Brain microvascular endothelial cell (primary cell): Measurements from ENCODE around the gene KAZN.
A peak's percentile ranks its signal among the peaks of the same experiment; 100 is the strongest.

Experiments used
- DNase-seq: peaks from one replicate; pipeline ENCODE4 v3.0.0-alpha.2; 2020
- H3K27ac ChIP-seq: fragments of 250-450 bp; sonication (Bioruptor Pico); 2 replicates; pipeline ENCODE4 v1.5.1; 2020; ENCODE audit warnings: mild to moderate bottlenecking, moderate library complexity
- H3K27me3 ChIP-seq: fragments of 250-450 bp; sonication (Bioruptor Pico); replicated peaks from 2 replicates; pipeline ENCODE4 v1.5.1; 2020; ENCODE audit warnings: mild to moderate bottlenecking
- H3K36me3 ChIP-seq: fragments of 250-450 bp; sonication (Bioruptor Pico); replicated peaks from 2 replicates; pipeline ENCODE4 v1.5.1; 2020; ENCODE audit warnings: mild to moderate bottlenecking
- H3K4me3 ChIP-seq: 2 replicates; pipeline ENCODE4 v1.5.1; 2011; ENCODE audit warnings: low read depth, mild to moderate bottlenecking, control low read depth, low read length, moderate library complexity
- in situ Hi-C: cut with HindIII; loops from 2 replicates; pipeline ENCODE4 v1.10.0; 2017; ENCODE audit warnings: low sequenced_read_pairs, low pct_ligation_motif_present
- TF ChIP-seq, protein P1 (sequence below): IDR thresholded peaks from 2 replicates; pipeline ENCODE4 v1.5.1; 2011; ENCODE audit warnings: low read depth, mild to moderate bottlenecking, moderate library complexity, low read length, control low read depth, inconsistent platforms; ENCODE audit errors: missing control alignments

KAZN gene

DNA sequence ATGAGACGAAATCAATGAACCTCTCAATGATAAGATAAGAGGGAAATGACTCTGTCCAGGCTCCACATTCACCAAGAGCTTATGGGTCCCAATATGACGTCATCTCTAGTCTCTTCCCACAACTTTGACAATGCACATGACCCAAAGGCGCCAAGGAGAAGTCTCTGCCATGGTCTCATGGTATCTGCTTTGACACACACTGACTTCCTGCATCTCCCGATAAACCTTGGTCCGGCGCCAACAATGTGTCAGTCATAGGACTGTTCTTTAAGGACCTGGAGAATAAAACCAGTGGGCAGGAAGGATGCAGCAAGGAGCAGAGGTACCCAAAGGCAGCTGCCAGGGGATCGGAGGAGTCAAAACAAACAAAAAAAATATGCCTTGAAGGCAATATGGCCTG is 508.1 kb downstream of the KAZN start:
- in situ Hi-C loops: no loop called here

DNA sequence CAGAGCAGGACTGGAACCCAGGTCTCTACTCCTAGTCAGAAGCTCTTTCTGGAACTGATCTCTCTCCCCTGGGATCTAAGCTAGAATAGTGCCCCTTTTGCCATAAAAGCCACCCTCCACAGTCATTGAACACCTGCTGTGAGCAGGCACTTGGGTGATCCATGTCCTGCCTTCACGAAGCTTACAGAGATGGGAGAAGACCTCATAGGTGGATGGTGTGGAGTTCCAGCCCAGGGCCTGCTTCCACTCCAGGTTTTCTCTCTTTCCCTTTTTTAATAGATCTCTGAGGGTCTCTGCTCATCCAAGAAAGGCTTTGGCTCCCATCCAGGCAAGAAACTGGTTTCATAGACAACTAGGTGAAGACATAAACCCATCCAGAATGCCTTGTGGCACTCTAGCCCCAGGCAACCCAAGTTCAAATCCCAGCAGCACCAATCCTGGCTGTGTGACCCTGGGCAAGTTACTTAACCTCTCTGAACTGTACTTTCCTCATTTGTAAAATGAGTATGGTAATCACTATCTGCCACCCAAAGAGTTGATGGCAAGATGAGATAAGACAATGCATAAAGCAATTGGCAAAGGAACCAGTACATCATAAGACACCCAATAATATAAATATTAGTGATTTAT is 508.7 kb downstream of the KAZN start:
- DNase-seq: no peak
- Histone ChIP-seq H3K27ac (no peak overlapping the region), H3K4me3 (no peak overlapping the region), H3K36me3 (no peaks in the 10 kb centered on the region), H3K27me3 (no peaks in the 10 kb centered on the region)
- TF ChIP-seq, protein P1, sequence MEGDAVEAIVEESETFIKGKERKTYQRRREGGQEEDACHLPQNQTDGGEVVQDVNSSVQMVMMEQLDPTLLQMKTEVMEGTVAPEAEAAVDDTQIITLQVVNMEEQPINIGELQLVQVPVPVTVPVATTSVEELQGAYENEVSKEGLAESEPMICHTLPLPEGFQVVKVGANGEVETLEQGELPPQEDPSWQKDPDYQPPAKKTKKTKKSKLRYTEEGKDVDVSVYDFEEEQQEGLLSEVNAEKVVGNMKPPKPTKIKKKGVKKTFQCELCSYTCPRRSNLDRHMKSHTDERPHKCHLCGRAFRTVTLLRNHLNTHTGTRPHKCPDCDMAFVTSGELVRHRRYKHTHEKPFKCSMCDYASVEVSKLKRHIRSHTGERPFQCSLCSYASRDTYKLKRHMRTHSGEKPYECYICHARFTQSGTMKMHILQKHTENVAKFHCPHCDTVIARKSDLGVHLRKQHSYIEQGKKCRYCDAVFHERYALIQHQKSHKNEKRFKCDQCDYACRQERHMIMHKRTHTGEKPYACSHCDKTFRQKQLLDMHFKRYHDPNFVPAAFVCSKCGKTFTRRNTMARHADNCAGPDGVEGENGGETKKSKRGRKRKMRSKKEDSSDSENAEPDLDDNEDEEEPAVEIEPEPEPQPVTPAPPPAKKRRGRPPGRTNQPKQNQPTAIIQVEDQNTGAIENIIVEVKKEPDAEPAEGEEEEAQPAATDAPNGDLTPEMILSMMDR: no peak
- in situ Hi-C loops: no loop called here

More for the DNA sequence above, 508.1 kb downstream of the KAZN start:
- TF ChIP-seq, protein P1: no peak
- peak; percentile 18 for DNase-seq
- Histone ChIP-seq H3K27me3 (no peaks in the 10 kb centered on the region), H3K4me3 (no peak overlapping the region), H3K27ac (no peak overlapping the region), H3K36me3 (no peaks in the 10 kb centered on the region)

DNA sequence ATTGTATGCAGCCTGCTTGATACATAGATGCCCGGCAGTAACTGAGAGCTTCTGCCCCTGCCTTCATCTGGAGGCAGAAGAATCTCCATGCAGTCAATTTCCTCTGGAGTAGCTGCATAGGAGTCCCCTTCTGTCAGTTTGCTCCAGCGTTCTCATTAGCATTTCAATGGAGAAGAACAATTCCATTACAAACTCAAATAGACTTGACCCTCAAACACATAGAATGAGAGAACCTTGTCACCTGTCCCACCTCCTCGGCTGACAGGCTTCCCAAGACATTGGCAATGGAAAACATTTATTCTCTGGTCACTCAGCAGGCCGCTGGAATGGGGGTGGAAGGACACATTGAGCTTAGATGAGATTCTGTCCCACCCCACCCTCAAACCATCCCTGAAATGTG is 509.4 kb downstream of the KAZN start:
- no peaks in the 10 kb centered on the region for H3K36me3 ChIP-seq
- no peak for DNase-seq
- in situ Hi-C loops: no loop called here
- no peaks in the 10 kb centered on the region for H3K27me3 ChIP-seq
- no peak overlapping the region for H3K27ac ChIP-seq
- TF ChIP-seq, protein P1: no peak
- no peak overlapping the region for H3K4me3 ChIP-seq

DNA sequence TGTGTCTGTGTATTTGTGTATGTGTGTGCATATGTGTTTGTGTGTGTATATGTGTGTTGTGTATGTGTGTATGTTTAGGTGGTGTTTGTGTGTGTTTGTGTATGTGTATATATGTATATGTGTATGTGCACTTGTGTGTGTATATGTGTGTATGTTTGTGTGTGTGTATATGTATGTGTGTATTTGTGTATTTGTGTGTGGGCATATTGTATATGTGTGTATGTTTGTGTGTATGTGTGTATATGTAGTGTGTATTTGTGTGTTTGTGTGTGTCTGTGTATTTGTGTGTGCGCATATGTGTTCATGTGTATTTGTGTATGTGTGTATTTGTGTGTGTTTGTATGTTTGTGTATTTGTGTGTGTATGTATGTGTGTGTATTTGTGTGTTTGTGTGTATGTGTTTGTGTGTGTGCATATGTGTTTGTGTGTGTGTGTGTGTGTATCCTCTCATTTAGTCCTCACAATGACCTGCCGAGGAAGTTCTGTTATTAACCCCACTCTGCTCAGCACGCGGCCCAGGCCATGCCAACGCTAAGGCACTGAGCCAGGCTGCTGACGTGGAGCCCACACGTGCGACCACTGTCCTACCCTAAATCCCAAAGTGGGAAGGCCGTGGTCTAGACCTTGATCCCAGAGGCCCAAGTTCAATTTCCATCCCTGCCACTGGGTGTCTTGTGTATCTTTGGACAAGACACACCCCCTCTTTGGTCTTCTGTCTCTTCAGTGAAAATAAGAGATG is 511.8 kb downstream of the KAZN start:
- no peaks in the 10 kb centered on the region for H3K27me3 ChIP-seq
- no peak overlapping the region for H3K4me3 ChIP-seq
- no peak overlapping the region for H3K27ac ChIP-seq
- no peak for DNase-seq
- in situ Hi-C loops: no loop called here
- no peaks in the 10 kb centered on the region for H3K36me3 ChIP-seq
- TF ChIP-seq, protein P1: no peak

DNA sequence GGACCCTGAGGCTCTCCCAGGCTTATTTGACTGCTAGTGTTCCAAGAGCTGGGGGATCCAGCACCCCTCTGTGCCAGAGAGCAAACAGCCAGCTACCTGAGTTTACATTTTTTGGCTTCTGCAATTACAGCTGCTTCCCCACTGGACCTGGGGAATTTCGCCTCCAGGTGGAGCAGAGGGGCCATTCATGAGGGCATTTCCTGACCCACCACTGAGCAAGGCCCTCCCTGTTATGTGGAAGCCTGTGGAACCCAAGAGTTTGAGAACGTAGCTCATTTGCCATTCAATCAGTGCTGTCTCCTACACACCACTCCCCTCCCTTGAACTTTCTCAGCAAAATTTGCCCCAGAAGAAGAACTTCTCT is 512.4 kb downstream of the KAZN start:
- DNase-seq: no peak
- Histone ChIP-seq H3K4me3 (no peak overlapping the region), H3K27me3 (no peaks in the 10 kb centered on the region), H3K27ac (no peak overlapping the region), H3K36me3 (no peaks in the 10 kb centered on the region)
- TF ChIP-seq, protein P1: no peak
- in situ Hi-C loops: no loop called here
